Nephron progenitor cell (in vitro differentiated cells): Measurements from ENCODE around the gene PRCD.
"Not testable (repeated sequence)": the region's sequence is repeated elsewhere in the genome, so short reads cannot be mapped to it uniquely, and the experiment has no call there.

ENCODE experiments used
- DNase-seq: peaks from one replicate; pipeline ENCODE4 v3.0.0; 2021
- H3K27ac Mint-ChIP-seq: 2 replicates; pipeline ENCODE4 v1.8.0; 2021; ENCODE audit warnings: mild to moderate bottlenecking, moderate library complexity, mixed read lengths
- H3K27me3 Mint-ChIP-seq: 2 replicates; pipeline ENCODE4 v1.8.0; 2021; ENCODE audit warnings: mild to moderate bottlenecking, low read depth, mixed read lengths; ENCODE audit not compliant: poor library complexity
- H3K36me3 Mint-ChIP-seq: 2 replicates; pipeline ENCODE4 v1.8.0; 2021; ENCODE audit warnings: low read depth, mixed read lengths
- H3K4me1 Mint-ChIP-seq: 2 replicates; pipeline ENCODE4 v1.8.0; 2021; ENCODE audit warnings: mixed read lengths
- H3K4me3 Mint-ChIP-seq: 2 replicates; pipeline ENCODE4 v1.8.0; 2021; ENCODE audit warnings: mild to moderate bottlenecking, moderate library complexity, mixed read lengths
- H3K9me3 Mint-ChIP-seq: 2 replicates; pipeline ENCODE4 v1.8.0; 2021; ENCODE audit warnings: mild to moderate bottlenecking, moderate library complexity, mixed read lengths
- TF ChIP-seq, protein P1 (sequence below): fragments of 200-600 bp; sonication (generic); IDR thresholded peaks from 2 replicates; pipeline ENCODE4 v1.5.0; 2021; ENCODE audit warnings: antibody characterized with exemption

PRCD gene

DNA sequence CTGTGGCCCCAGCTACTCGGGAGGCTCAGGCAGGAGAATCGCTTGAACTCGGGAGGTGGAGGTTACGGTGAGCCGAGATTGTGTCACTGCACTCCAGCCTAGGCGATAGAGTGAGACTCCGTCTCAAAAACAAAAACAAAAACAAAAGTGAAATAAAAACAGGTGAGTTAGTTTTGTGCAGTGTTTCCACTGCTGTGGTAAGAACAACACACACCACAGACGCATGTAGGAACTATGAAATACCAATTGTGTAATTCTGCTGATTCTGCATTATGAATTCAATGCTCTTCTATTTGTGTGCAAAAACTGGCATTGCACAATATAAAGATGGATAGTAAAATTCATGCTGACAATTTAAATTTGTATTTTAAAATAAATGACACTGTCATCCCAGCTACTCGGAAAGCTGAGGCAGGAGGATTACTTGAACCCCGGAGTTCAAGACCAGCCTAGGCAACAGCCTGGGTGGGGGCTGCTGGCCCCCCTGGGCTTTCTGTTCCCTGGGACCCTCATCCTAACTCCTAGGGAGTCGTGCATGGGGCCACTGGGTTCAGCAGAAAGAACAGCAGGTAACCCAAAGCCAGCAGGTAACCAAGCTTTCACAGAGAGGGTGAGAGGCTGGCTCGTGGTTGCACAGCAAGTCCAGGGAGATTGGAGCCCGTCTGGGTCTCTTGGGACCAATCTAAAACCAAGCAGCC is 28.0 kb upstream of the PRCD start:
- H3K27ac Mint-ChIP-seq, result no peak overlapping the region
- peaks cover 26% of the 10 kb centered on the region for H3K27me3 Mint-ChIP-seq
- H3K4me3 Mint-ChIP-seq, result no peak overlapping the region
- no peak for DNase-seq
- TF ChIP-seq, protein P1, sequence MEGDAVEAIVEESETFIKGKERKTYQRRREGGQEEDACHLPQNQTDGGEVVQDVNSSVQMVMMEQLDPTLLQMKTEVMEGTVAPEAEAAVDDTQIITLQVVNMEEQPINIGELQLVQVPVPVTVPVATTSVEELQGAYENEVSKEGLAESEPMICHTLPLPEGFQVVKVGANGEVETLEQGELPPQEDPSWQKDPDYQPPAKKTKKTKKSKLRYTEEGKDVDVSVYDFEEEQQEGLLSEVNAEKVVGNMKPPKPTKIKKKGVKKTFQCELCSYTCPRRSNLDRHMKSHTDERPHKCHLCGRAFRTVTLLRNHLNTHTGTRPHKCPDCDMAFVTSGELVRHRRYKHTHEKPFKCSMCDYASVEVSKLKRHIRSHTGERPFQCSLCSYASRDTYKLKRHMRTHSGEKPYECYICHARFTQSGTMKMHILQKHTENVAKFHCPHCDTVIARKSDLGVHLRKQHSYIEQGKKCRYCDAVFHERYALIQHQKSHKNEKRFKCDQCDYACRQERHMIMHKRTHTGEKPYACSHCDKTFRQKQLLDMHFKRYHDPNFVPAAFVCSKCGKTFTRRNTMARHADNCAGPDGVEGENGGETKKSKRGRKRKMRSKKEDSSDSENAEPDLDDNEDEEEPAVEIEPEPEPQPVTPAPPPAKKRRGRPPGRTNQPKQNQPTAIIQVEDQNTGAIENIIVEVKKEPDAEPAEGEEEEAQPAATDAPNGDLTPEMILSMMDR, result no peak
- H3K4me1 Mint-ChIP-seq, result peaks cover 45% of the 10 kb centered on the region
- no peaks in the 10 kb centered on the region for H3K9me3 Mint-ChIP-seq
- H3K36me3 Mint-ChIP-seq, result no peaks in the 10 kb centered on the region

DNA sequence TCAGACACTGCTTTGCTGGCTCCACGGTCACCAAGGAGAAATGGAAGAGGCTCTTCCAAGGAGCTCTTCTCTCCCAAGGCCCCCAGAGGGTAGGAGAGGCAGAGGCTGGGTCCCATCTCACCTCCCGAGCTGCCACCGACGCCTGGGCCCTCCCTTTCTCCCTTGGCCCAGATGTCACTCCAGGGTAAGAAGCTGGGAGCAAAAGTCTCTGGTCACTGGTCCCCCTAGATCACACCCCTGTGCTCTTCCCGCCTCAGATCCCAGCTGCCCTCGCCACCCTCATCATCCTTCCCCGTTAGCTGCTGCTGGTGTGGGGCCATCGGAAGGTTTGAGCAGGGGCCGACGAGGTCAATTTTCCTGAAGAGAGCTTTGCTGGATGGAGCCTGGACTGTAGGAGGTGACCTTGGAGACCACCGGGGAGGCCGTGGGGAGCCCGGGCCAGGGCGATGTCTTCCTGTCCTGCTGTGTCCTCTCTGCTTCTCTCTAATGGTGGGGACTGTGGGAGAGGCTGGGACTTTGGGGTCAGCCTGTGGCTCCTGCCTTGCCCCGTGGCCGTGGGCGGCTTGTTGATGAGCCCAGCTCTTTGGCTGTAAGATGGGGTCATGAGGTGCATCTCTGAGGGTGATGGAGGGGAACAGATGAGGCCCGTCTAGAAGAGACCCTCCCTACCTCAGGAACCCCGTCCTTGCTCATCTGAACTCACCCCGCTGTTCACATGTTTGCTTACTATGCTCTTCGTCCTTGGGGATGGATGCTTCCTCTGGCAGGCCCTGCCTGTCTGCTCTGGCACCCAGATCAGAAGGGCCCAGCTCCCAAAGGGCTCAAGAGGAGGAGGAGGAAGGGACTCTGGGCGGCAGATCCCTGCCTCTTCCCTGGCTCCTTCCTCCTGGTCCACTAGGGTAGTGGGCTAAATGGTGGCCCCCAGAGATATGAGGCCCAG is 27.2 kb upstream of the PRCD start:
- Mint-ChIP-seq H3K9me3 (no peaks in the 10 kb centered on the region), H3K27me3 (peaks cover 20% of the 10 kb centered on the region), H3K36me3 (no peaks in the 10 kb centered on the region), H3K4me3 (no peak overlapping the region), H3K4me1 (peaks cover 46% of the 10 kb centered on the region), H3K27ac (no peak overlapping the region)
- TF ChIP-seq, protein P1, result no peak
- DNase-seq, result no peak

DNA sequence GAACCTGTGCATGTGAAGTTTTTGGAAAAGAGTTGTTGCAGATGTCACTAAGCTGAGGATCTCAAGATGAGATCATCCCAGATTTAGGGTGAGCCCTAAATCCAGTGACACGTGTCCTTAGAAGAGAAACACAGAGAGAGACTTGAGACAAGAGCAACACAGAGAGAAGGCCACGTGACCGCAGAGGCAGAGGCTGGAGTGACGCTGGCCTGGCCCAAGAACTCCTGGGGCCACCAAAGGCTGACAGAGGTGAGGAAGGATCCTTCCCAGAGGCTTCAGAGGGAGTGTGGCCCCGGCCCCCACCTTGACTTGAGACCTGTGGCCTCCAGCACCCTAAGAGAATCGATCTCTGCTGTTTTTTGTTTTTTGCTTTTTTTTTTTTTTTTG is 26.5 kb upstream of the PRCD start:
- no peak for DNase-seq
- peaks cover 52% of the 10 kb centered on the region for H3K4me1 Mint-ChIP-seq
- no peak overlapping the region for H3K27ac Mint-ChIP-seq
- TF ChIP-seq, protein P1, result no peak
- H3K9me3 Mint-ChIP-seq, result no peaks in the 10 kb centered on the region
- peaks cover 14% of the 10 kb centered on the region for H3K27me3 Mint-ChIP-seq
- H3K36me3 Mint-ChIP-seq, result no peaks in the 10 kb centered on the region
- H3K4me3 Mint-ChIP-seq, result no peak overlapping the region

- peaks cover 15% of the 10 kb centered on the region for H3K27me3 Mint-ChIP-seq
- not testable (repeated sequence) for H3K27ac Mint-ChIP-seq, DNase-seq
Measured at GRCh38 chr17:76514355-76514754, 25.5 kb upstream of the PRCD start.

GRCh38 chr17:76515274-76515949 is 24.4 kb upstream of the PRCD start:
- no peaks in the 10 kb centered on the region for H3K9me3 Mint-ChIP-seq
- peak overlapping the region; percentile 76 for H3K27ac Mint-ChIP-seq
- H3K4me1 Mint-ChIP-seq, result peaks cover 62% of the 10 kb centered on the region
- no peak overlapping the region for H3K4me3 Mint-ChIP-seq
- TF ChIP-seq, protein P1, result no peak
- no peaks in the 10 kb centered on the region for H3K36me3 Mint-ChIP-seq
- peaks cover 13% of the 10 kb centered on the region for H3K27me3 Mint-ChIP-seq
- no peak for DNase-seq

More at GRCh38 chr17:76514355-76514754, 25.5 kb upstream of the PRCD start:
- peaks cover 55% of the 10 kb centered on the region for H3K4me1 Mint-ChIP-seq
- H3K36me3 Mint-ChIP-seq, H3K4me3 Mint-ChIP-seq, H3K9me3 Mint-ChIP-seq: not testable (repeated sequence)

DNA sequence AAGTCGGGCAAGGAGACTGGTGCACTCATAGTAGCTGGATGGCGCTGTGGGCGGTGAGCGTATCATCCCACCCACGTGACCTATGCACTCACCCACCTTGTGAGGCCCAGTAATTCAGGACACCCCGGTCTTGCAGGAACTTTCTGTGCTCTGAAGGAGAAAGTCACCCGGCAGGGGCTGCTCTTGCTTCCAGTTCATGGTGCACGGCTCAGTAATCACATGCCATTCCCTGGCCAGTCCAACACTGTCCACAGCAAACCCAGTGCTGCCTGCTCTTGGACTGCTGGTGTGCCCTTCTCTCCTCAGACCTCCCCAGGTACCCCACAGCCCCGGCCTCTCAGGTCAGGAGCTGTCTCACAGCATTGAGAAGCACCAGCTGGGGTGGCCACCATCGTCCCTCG is 22.2 kb upstream of the PRCD start:
- H3K36me3 Mint-ChIP-seq, result no peaks in the 10 kb centered on the region
- H3K27me3 Mint-ChIP-seq, result peaks cover 10% of the 10 kb centered on the region
- TF ChIP-seq, protein P1, result no peak
- peaks cover 61% of the 10 kb centered on the region for H3K4me1 Mint-ChIP-seq
- no peak overlapping the region for H3K27ac Mint-ChIP-seq
- H3K4me3 Mint-ChIP-seq, result no peak overlapping the region
- no peaks in the 10 kb centered on the region for H3K9me3 Mint-ChIP-seq
- DNase-seq, result no peak
